KMS-11 (cell line): ENCODE data around the gene ADGRA3.

Experiments used
- H2AFZ ChIP-seq: fragments of 200-600 bp; sonication (generic); 2 replicates; pipeline ENCODE4 v1.6.1; 2016; ENCODE audit warnings: antibody characterized with exemption, mixed run types, low read depth
- H3K27ac ChIP-seq: fragments of 200-600 bp; sonication (generic); 2 replicates; pipeline ENCODE4 v1.6.1; 2016; ENCODE audit warnings: mild to moderate bottlenecking, mixed run types
- H3K27me3 ChIP-seq: fragments of 200-600 bp; sonication (generic); 2 replicates; pipeline ENCODE4 v1.6.1; 2017; ENCODE audit warnings: mild to moderate bottlenecking, low read depth, mixed run types, moderate library complexity; ENCODE audit not compliant: insufficient read depth
- H3K36me3 ChIP-seq: fragments of 200-600 bp; sonication (generic); 2 replicates; pipeline ENCODE4 v1.6.1; 2017; ENCODE audit warnings: mild to moderate bottlenecking, mixed run types; ENCODE audit not compliant: insufficient read depth
- H3K4me1 ChIP-seq: fragments of 200-600 bp; sonication (generic); 2 replicates; pipeline ENCODE4 v1.6.1; 2016; ENCODE audit warnings: mild to moderate bottlenecking, low read depth, mixed run types; ENCODE audit not compliant: poor library complexity, severe bottlenecking
- H3K4me2 ChIP-seq: fragments of 200-600 bp; sonication (generic); 2 replicates; pipeline ENCODE4 v1.7.0; 2016; ENCODE audit warnings: mild to moderate bottlenecking, mixed run types
- H3K4me3 ChIP-seq: fragments of 200-600 bp; sonication (generic); IDR thresholded peaks from 2 replicates; pipeline ENCODE4 v1.6.1; 2017; ENCODE audit warnings: low read depth, low read length, mixed read lengths; ENCODE audit not compliant: insufficient read depth
- H3K79me2 ChIP-seq: fragments of 200-600 bp; sonication (generic); 2 replicates; pipeline ENCODE4 v1.6.1; 2016; ENCODE audit warnings: low read depth, mixed run types; ENCODE audit not compliant: insufficient read depth
- H3K9ac ChIP-seq: fragments of 200-600 bp; sonication (generic); 2 replicates; pipeline ENCODE4 v1.6.1; 2016; ENCODE audit warnings: mild to moderate bottlenecking, mixed run types
- H4K20me1 ChIP-seq: fragments of 200-600 bp; sonication (generic); 2 replicates; pipeline ENCODE4 v1.6.1; 2016; ENCODE audit warnings: mild to moderate bottlenecking, mixed run types; ENCODE audit not compliant: insufficient read depth
- TF ChIP-seq, protein P1 (sequence below): fragments of 200-600 bp; sonication (generic); conservative IDR thresholded peaks from 2 replicates; pipeline ENCODE4 v1.6.1; 2017; ENCODE audit warnings: low read depth, mild to moderate bottlenecking, antibody characterized with exemption, low read length, moderate library complexity, mixed read lengths

The ADGRA3 gene

GRCh38 chr4:22510750-22511149 lies 5.1 kb downstream of the ADGRA3 start:
- Histone ChIP-seq H3K27ac (no peak overlapping the region), H3K27me3 (no peaks in the 10 kb centered on the region), H3K4me1 (peaks cover 6% of the 10 kb centered on the region), H3K79me2 (peaks cover 24% of the 10 kb centered on the region; the same call in 1 of the 2 replicates), H3K4me3 (no peak overlapping the region), H3K36me3 (no peaks in the 10 kb centered on the region), H3K4me2 (no peak overlapping the region), H3K9ac (no peak overlapping the region), H2AFZ (no peak overlapping the region), H4K20me1 (no peaks in the 10 kb centered on the region)
- TF ChIP-seq, protein P1, sequence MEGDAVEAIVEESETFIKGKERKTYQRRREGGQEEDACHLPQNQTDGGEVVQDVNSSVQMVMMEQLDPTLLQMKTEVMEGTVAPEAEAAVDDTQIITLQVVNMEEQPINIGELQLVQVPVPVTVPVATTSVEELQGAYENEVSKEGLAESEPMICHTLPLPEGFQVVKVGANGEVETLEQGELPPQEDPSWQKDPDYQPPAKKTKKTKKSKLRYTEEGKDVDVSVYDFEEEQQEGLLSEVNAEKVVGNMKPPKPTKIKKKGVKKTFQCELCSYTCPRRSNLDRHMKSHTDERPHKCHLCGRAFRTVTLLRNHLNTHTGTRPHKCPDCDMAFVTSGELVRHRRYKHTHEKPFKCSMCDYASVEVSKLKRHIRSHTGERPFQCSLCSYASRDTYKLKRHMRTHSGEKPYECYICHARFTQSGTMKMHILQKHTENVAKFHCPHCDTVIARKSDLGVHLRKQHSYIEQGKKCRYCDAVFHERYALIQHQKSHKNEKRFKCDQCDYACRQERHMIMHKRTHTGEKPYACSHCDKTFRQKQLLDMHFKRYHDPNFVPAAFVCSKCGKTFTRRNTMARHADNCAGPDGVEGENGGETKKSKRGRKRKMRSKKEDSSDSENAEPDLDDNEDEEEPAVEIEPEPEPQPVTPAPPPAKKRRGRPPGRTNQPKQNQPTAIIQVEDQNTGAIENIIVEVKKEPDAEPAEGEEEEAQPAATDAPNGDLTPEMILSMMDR: no peak

GRCh38 chr4:22508376-22508775 lies 7.5 kb downstream of the ADGRA3 start:
- no peak overlapping the region for H3K9ac ChIP-seq
- H3K4me3 ChIP-seq: no peak overlapping the region
- TF ChIP-seq, protein P1: no peak
- H3K4me2 ChIP-seq: no peak overlapping the region
- no peaks in the 10 kb centered on the region for H3K36me3 ChIP-seq
- H3K79me2 ChIP-seq: peaks cover 18% of the 10 kb centered on the region; the same call in 1 of the 2 replicates
- no peaks in the 10 kb centered on the region for H3K4me1 ChIP-seq
- H4K20me1 ChIP-seq: no peaks in the 10 kb centered on the region
- H3K27ac ChIP-seq: no peak overlapping the region
- no peak overlapping the region for H2AFZ ChIP-seq
- H3K27me3 ChIP-seq: no peaks in the 10 kb centered on the region

DNA sequence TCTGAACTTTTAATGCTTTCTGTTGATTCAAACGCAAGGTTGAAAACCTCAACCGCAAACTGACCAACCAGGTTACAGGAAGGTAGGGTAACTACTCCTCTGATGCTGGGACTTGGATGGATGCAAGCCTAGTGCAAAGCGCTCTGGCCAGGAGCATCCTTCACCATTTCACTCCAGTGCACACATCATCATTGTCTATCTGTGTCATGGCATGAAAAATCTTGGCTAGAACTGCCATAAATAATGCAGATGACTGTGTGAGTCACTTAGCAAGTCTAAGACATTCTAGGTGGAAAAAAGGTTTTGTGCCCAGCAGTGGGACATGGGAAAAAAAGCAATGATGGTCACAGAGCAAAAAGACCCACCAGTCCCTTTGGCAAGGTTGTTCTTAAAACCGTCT lies 10.9 kb downstream of the ADGRA3 start:
- no peaks in the 10 kb centered on the region for H3K4me1 ChIP-seq
- H3K4me3 ChIP-seq: no peak overlapping the region
- no peaks in the 10 kb centered on the region for H3K27me3 ChIP-seq
- H3K27ac ChIP-seq: no peak overlapping the region
- TF ChIP-seq, protein P1: no peak
- H3K9ac ChIP-seq: no peak overlapping the region
- no peak overlapping the region for H3K4me2 ChIP-seq
- H4K20me1 ChIP-seq: no peaks in the 10 kb centered on the region
- H3K36me3 ChIP-seq: no peaks in the 10 kb centered on the region
- H2AFZ ChIP-seq: no peak overlapping the region
- 0 out of 2 replicates have a peak, but pooled peaks cover 6% of the 10 kb centered on the region for H3K79me2 ChIP-seq

GRCh38 chr4:22504447-22504846 lies 11.4 kb downstream of the ADGRA3 start:
- H3K79me2 ChIP-seq: 0 out of 2 replicates have a peak, but pooled peaks cover 6% of the 10 kb centered on the region
- no peak overlapping the region for H3K4me2 ChIP-seq
- H4K20me1 ChIP-seq: no peaks in the 10 kb centered on the region
- no peaks in the 10 kb centered on the region for H3K36me3 ChIP-seq
- TF ChIP-seq, protein P1: no peak
- H2AFZ ChIP-seq: no peak overlapping the region
- no peak overlapping the region for H3K4me3 ChIP-seq
- no peak overlapping the region for H3K9ac ChIP-seq
- no peak overlapping the region for H3K27ac ChIP-seq
- H3K4me1 ChIP-seq: no peaks in the 10 kb centered on the region
- no peaks in the 10 kb centered on the region for H3K27me3 ChIP-seq
